SK-N-SH (cell line): ENCODE data around the gene VMP1.

Experiments
- POLR2AphosphoS5 ChIP-seq: IDR thresholded peaks from 2 replicates; pipeline ENCODE4 v1.6.1; 2012; ENCODE audit warnings: low read depth, low read length
- RFX5 ChIP-seq: IDR thresholded peaks from 2 replicates; pipeline ENCODE4 v1.6.1; 2012; ENCODE audit warnings: mild to moderate bottlenecking, improper control_type of control experiment, low read length
- TEAD4 ChIP-seq: IDR thresholded peaks from 2 replicates; pipeline ENCODE4 v1.4.0; 2012; ENCODE audit warnings: mild to moderate bottlenecking, borderline replicate concordance; ENCODE audit not compliant: insufficient read depth
- YY1 ChIP-seq: IDR thresholded peaks from 2 replicates; pipeline ENCODE4 v1.4.0; 2012; ENCODE audit warnings: low read depth, mild to moderate bottlenecking
- TF ChIP-seq, protein P1 (sequence below): fragments of 200-600 bp; sonication (generic); IDR thresholded peaks from 2 replicates; pipeline ENCODE4 v1.6.1; 2017; ENCODE audit warnings: antibody characterized with exemption, mild to moderate bottlenecking, moderate library complexity

DNA sequence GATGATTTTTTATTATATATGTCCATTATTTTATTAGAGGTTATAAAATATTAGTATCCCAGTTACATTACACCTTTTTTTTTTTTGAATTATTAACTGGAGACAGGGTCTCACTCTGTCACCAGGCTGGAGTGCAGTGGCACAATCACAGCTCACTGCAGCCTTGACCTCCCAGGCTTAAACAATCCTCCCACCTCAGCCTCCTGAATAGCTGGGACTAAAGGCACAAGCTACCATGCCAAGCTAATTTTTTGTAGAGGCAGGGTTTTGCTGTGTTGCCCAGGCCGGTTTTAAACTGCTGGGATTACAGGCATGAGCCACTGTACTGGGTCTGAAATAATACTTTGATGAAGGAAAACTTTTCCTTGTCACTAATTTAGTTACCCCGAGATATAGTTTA, 63.6 kb downstream of the VMP1 start:
- TF ChIP-seq YY1 (no peak), TEAD4 (no peak), RFX5 (no peak), POLR2AphosphoS5 (no peak)
- TF ChIP-seq, protein P1, sequence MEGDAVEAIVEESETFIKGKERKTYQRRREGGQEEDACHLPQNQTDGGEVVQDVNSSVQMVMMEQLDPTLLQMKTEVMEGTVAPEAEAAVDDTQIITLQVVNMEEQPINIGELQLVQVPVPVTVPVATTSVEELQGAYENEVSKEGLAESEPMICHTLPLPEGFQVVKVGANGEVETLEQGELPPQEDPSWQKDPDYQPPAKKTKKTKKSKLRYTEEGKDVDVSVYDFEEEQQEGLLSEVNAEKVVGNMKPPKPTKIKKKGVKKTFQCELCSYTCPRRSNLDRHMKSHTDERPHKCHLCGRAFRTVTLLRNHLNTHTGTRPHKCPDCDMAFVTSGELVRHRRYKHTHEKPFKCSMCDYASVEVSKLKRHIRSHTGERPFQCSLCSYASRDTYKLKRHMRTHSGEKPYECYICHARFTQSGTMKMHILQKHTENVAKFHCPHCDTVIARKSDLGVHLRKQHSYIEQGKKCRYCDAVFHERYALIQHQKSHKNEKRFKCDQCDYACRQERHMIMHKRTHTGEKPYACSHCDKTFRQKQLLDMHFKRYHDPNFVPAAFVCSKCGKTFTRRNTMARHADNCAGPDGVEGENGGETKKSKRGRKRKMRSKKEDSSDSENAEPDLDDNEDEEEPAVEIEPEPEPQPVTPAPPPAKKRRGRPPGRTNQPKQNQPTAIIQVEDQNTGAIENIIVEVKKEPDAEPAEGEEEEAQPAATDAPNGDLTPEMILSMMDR, result no peak
